HG03558 (cell line): ENCODE measurements around the gene VSIR.

Source experiments
- ATAC-seq: cut with Tn5 transposase; IDR thresholded peaks from one replicate; pipeline ENCODE4 v1.9.1; 2021; ENCODE audit warnings: moderate number of reproducible peaks; ENCODE audit not compliant: unreplicated experiment; ENCODE audit errors: extremely low read depth

The VSIR gene

GRCh38 chr10:71773221-71773971 lies at the start of gene VSIR:
Gene VSIR, minus strand, starts transcription at chr10:71773520. Its CDS starts 81 bp downstream, at chr10:71773439.
- ATAC-seq: peak; percentile 25

- ATAC-seq: no peak
Measured at GRCh38 chr10:71821909-71822763, 48.8 kb upstream of the VSIR start.

- ATAC-seq: no peak
Measured at GRCh38 chr10:71820966-71821365, 47.6 kb upstream of the VSIR start.

- no peak for ATAC-seq
Measured at GRCh38 chr10:71819985-71820384, 46.7 kb upstream of the VSIR start.

- ATAC-seq: no peak
Measured at GRCh38 chr10:71819441-71819861, 46.1 kb upstream of the VSIR start.

- ATAC-seq: no peak
Measured at GRCh38 chr10:71818674-71819260, 45.4 kb upstream of the VSIR start.

GRCh38 chr10:71817831-71818655 lies 44.7 kb upstream of the VSIR start:
- no peak for ATAC-seq

GRCh38 chr10:71816936-71817618 lies 43.8 kb upstream of the VSIR start:
- no peak for ATAC-seq

- no peak for ATAC-seq
Measured at GRCh38 chr10:71816421-71816851, 43.1 kb upstream of the VSIR start.

GRCh38 chr10:71815515-71816130 lies 42.3 kb upstream of the VSIR start:
- ATAC-seq: no peak

- no peak for ATAC-seq
Measured at GRCh38 chr10:71814922-71815411, 41.6 kb upstream of the VSIR start.

- ATAC-seq: no peak
Measured at GRCh38 chr10:71812913-71813590, 39.7 kb upstream of the VSIR start.

- ATAC-seq: no peak
Measured at GRCh38 chr10:71812016-71812912, 38.9 kb upstream of the VSIR start.

GRCh38 chr10:71811351-71811750 lies 38.0 kb upstream of the VSIR start:
- ATAC-seq: no peak

GRCh38 chr10:71810048-71810750 lies 36.9 kb upstream of the VSIR start:
- no peak for ATAC-seq

- ATAC-seq: no peak
Measured at GRCh38 chr10:71809628-71810027, 36.3 kb upstream of the VSIR start.
